ENCODE measurements around the gene MYO9B.
"Not testable (repeated sequence)": the region's sequence is repeated elsewhere in the genome, so short reads cannot be mapped to it uniquely, and the experiment has no call there.

MYO9B gene

GRCh38 chr19:17137417-17137816, 61.8 kb downstream of the MYO9B start:
- Histone ChIP-seq H4K20me1 (ENCODE audit: insufficient read depth, low read length, poor library complexity, severe bottlenecking) (peaks cover 3% of the 10 kb centered on the region), H3K4me1 (ENCODE audit: insufficient read depth, low read length, poor library complexity, severe bottlenecking) (no peaks in the 10 kb centered on the region), H3K79me2 (ENCODE audit: insufficient read depth, low read length) (peaks cover 9% of the 10 kb centered on the region)

DNA sequence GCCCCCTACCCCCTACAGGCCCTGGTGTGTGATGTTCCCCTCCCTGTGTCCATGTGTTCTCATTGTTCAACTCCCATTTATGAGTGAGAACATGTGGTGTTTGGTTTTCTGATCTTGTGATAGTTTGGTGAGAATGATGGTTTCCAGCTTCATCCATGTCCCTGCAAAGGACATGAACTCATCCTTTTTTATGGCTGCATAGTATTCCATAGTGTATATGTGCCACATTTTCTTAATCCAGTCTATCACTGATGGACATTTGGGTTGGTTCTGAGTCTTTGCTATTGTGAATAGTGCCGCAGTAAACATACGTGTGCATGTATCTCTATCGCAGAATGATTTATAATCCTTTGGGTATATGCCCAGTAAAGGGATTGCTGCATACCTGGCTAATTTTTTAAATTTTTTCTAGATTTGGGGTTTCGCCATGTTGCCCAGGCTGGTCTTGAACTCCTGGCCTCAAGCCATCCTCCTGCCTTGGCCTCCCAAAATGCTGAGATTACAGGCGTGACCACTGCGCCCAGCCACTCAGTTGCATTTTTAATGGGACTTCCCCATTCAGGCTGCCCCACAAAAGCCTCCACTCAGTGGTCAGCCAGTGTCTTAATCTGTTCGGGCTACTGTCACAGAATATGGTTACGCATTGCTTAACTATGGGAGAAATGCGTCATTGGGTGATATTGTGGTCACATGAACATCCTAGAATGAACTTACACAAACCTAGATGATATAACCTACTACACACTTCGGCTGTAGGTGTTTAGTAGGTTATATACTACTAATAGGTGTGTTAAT, 62.7 kb downstream of the MYO9B start:
- not testable (repeated sequence) for H3K4me2 ChIP-seq (ENCODE audit: low read depth, low read length, poor library complexity, severe bottlenecking); H3K4me1 ChIP-seq (ENCODE audit: insufficient read depth, low read length, poor library complexity, severe bottlenecking); H3F3A ChIP-seq (ENCODE audit: low read depth); H3K9ac ChIP-seq (ENCODE audit: low read depth, low read length, poor library complexity, severe bottlenecking); H3K9me3 ChIP-seq (ENCODE audit: insufficient read depth, low read depth, low read length); H4K20me1 ChIP-seq (ENCODE audit: insufficient read depth, low read length, poor library complexity, severe bottlenecking); H3K4me3 ChIP-seq (ENCODE audit: low read length, poor library complexity, severe bottlenecking); H2AFZ ChIP-seq (ENCODE audit: low read length); H3K27me3 ChIP-seq (ENCODE audit: insufficient read depth, low read length, poor library complexity, severe bottlenecking); H3K9me2 ChIP-seq (replicated peaks; ENCODE audit: low read depth, low read length)
- H3K36me3 ChIP-seq (ENCODE audit: insufficient read depth, low read length), result peaks cover 30% of the 10 kb centered on the region; the same call in 1 of the 2 replicates
- H3K79me2 ChIP-seq (ENCODE audit: insufficient read depth, low read length), result peaks cover 11% of the 10 kb centered on the region

More at GRCh38 chr19:17137417-17137816, 61.8 kb downstream of the MYO9B start:
- Histone ChIP-seq H3K4me2 (ENCODE audit: low read depth, low read length, poor library complexity, severe bottlenecking) (no peak overlapping the region), H3K9me3 (ENCODE audit: insufficient read depth, low read depth, low read length) (no peaks in the 10 kb centered on the region), H2AFZ (ENCODE audit: low read length) (no peak overlapping the region), H3K36me3 (ENCODE audit: insufficient read depth, low read length) (peaks cover 22% of the 10 kb centered on the region; the same call in 1 of the 2 replicates), H3F3A (ENCODE audit: low read depth) (no peaks in the 10 kb centered on the region), H3K4me3 (ENCODE audit: low read length, poor library complexity, severe bottlenecking) (no peak overlapping the region), H3K9me2 (replicated peaks; ENCODE audit: low read depth, low read length) (no peaks in the 10 kb centered on the region), H3K27me3 (ENCODE audit: insufficient read depth, low read length, poor library complexity, severe bottlenecking) (no peaks in the 10 kb centered on the region), H3K9ac (ENCODE audit: low read depth, low read length, poor library complexity, severe bottlenecking) (no peak overlapping the region)
- no peak for TF ChIP-seq EZH2phosphoT487 (IDR thresholded peaks at IDR 0.05; ENCODE audit: borderline replicate concordance)
- TF ChIP-seq, protein P1, sequence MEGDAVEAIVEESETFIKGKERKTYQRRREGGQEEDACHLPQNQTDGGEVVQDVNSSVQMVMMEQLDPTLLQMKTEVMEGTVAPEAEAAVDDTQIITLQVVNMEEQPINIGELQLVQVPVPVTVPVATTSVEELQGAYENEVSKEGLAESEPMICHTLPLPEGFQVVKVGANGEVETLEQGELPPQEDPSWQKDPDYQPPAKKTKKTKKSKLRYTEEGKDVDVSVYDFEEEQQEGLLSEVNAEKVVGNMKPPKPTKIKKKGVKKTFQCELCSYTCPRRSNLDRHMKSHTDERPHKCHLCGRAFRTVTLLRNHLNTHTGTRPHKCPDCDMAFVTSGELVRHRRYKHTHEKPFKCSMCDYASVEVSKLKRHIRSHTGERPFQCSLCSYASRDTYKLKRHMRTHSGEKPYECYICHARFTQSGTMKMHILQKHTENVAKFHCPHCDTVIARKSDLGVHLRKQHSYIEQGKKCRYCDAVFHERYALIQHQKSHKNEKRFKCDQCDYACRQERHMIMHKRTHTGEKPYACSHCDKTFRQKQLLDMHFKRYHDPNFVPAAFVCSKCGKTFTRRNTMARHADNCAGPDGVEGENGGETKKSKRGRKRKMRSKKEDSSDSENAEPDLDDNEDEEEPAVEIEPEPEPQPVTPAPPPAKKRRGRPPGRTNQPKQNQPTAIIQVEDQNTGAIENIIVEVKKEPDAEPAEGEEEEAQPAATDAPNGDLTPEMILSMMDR (conservative IDR thresholded peaks at IDR 0.05; ENCODE audit: low read length), result no peak

DNA sequence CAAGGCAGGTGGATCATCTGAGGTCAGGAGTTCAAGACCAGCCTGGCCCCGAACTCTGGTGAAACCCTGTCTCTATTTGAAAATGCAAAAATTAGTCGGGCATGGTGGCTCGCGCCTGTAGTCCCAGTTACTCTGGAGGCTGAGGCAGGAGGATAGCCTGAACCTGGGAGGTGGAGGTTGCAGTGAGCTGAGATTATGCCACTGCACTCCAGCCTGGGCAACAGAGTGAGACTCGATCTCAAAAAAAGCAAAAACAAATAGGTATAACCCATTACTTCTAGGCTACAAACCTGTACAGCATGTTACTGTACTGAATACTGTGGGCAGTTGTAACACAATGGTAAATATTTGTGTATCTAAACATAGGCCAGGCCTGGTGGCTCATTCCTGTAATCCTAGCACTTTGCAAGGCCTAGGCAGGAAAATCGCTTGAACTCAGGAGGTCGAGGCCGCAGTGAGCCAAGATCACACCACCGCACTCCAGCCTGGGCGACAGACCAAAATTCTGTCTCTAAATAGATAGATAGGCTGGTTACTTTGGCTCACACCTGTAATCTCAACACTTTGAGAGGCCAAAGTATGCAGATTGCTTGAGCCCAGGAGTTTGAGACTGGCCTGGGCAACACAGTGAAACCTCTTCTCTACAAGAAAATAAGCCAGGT, 63.5 kb downstream of the MYO9B start:
- Histone ChIP-seq H3K27me3 (ENCODE audit: insufficient read depth, low read length, poor library complexity, severe bottlenecking) (no peaks in the 10 kb centered on the region), H3K9ac (ENCODE audit: low read depth, low read length, poor library complexity, severe bottlenecking) (no peak overlapping the region), H4K20me1 (ENCODE audit: insufficient read depth, low read length, poor library complexity, severe bottlenecking) (peaks cover 3% of the 10 kb centered on the region), H2AFZ (ENCODE audit: low read length) (no peak overlapping the region), H3F3A (ENCODE audit: low read depth) (no peaks in the 10 kb centered on the region), H3K4me1 (ENCODE audit: insufficient read depth, low read length, poor library complexity, severe bottlenecking) (no peaks in the 10 kb centered on the region), H3K79me2 (ENCODE audit: insufficient read depth, low read length) (peaks cover 11% of the 10 kb centered on the region), H3K36me3 (ENCODE audit: insufficient read depth, low read length) (peaks cover 32% of the 10 kb centered on the region; the same call in 1 of the 2 replicates), H3K4me3 (ENCODE audit: low read length, poor library complexity, severe bottlenecking) (no peak overlapping the region), H3K4me2 (ENCODE audit: low read depth, low read length, poor library complexity, severe bottlenecking) (no peak overlapping the region), H3K9me2 (replicated peaks; ENCODE audit: low read depth, low read length) (no peaks in the 10 kb centered on the region), H3K9me3 (ENCODE audit: insufficient read depth, low read depth, low read length) (no peaks in the 10 kb centered on the region)
- no peak for TF ChIP-seq EZH2phosphoT487 (IDR thresholded peaks at IDR 0.05; ENCODE audit: borderline replicate concordance)

GRCh38 chr19:17144771-17145170, 69.2 kb downstream of the MYO9B start:
- H3K4me1 ChIP-seq (ENCODE audit: insufficient read depth, low read length, poor library complexity, severe bottlenecking); H3K27me3 ChIP-seq (ENCODE audit: insufficient read depth, low read length, poor library complexity, severe bottlenecking); H3K79me2 ChIP-seq (ENCODE audit: insufficient read depth, low read length); H3F3A ChIP-seq (ENCODE audit: low read depth); H3K9me2 ChIP-seq (replicated peaks; ENCODE audit: low read depth, low read length); H4K20me1 ChIP-seq (ENCODE audit: insufficient read depth, low read length, poor library complexity, severe bottlenecking); H3K9ac ChIP-seq (ENCODE audit: low read depth, low read length, poor library complexity, severe bottlenecking); H3K9me3 ChIP-seq (ENCODE audit: insufficient read depth, low read depth, low read length); H3K4me2 ChIP-seq (ENCODE audit: low read depth, low read length, poor library complexity, severe bottlenecking); H3K4me3 ChIP-seq (ENCODE audit: low read length, poor library complexity, severe bottlenecking); H2AFZ ChIP-seq (ENCODE audit: low read length): not testable (repeated sequence)
- peaks cover 53% of the 10 kb centered on the region; the same call in 1 of the 2 replicates for H3K36me3 ChIP-seq (ENCODE audit: insufficient read depth, low read length)
